Tibial nerve (tissue), 4 donors: Measurements from ENCODE around the gene SCTR.

Experiments used
- CTCF ChIP-seq, 5 experiments: fragments of 200-600 bp in 3 of 5; fragments of 450-650 bp in 2 of 5; sonication (generic) in 3 of 5; IDR thresholded peaks; one replicate each; pipeline ENCODE4 v1.5.1; 2016 to 2019; ENCODE audit warnings: antibody characterized with exemption in 5 of 5, mild to moderate bottlenecking in 3 of 5, moderate library complexity in 2 of 5
- EP300 ChIP-seq, 2 donors: sonication (generic); formaldehyde crosslinking; IDR thresholded peaks; one replicate each; pipeline ENCODE4 v1.6.1; 2017; ENCODE audit warnings: antibody characterized with exemption in 2 of 2, mild to moderate bottlenecking in 1 of 2
- POLR2A ChIP-seq, 2 donors: fragments of 450-650 bp; IDR thresholded peaks; one replicate each; pipeline ENCODE4 v1.6.1; 2017; ENCODE audit warnings: antibody characterized with exemption in 2 of 2, mild to moderate bottlenecking in 2 of 2, moderate library complexity in 2 of 2

GRCh38 chr2:119536707-119537106, 12.4 kb upstream of the SCTR start:
- TF ChIP-seq CTCF (IDR thresholded peaks at IDR 0.05) (no peak), POLR2A (IDR thresholded peaks at IDR 0.05) (no peak), EP300 (IDR thresholded peaks at IDR 0.05) (no peak)
